ENCODE measurements around the gene SDCBP2.

DNA sequence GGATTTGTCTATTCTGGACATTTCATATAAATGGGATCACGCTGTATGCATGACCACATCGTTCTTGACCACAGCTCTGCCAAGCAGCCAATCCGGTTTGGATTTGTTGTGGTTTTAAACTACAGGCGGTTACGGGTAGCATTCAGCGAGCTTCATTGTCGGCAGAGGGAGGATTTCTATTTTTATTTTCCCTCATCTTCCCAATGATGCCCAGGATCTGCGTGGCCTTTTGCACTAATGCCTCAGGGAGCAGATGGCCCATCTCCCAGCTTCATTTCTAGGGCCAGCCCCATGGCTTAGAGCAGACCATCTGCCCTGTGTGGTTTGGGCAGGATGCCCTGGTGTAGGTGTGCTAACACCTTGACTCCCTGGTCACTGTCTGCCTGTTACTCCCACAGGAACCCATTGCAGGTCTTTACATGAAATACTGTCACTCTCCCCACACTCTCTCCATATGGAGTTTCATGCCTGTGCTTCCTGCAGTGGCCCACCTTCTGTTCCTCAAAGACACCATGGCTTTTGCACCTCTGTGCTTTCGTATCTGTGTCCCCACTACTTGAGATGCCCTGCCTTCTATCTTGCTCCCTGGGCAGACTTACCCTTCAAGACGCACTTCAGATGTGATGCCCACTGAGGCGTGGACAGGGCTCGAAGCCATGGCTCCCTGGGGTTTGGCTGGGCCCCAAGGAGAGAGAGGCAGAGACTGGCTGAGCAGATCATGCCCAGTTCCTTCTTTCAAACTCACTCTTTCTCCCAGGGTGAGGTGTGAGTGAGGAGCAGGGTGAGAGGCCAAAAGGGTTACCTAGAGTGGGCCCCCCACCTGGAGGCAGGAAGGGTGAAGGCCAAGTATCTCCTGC is 26.0 kb downstream of the SDCBP2 start:
- TF ChIP-seq, protein P1, sequence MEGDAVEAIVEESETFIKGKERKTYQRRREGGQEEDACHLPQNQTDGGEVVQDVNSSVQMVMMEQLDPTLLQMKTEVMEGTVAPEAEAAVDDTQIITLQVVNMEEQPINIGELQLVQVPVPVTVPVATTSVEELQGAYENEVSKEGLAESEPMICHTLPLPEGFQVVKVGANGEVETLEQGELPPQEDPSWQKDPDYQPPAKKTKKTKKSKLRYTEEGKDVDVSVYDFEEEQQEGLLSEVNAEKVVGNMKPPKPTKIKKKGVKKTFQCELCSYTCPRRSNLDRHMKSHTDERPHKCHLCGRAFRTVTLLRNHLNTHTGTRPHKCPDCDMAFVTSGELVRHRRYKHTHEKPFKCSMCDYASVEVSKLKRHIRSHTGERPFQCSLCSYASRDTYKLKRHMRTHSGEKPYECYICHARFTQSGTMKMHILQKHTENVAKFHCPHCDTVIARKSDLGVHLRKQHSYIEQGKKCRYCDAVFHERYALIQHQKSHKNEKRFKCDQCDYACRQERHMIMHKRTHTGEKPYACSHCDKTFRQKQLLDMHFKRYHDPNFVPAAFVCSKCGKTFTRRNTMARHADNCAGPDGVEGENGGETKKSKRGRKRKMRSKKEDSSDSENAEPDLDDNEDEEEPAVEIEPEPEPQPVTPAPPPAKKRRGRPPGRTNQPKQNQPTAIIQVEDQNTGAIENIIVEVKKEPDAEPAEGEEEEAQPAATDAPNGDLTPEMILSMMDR (IDR thresholded peaks at IDR 0.05), result no peak
- TF ChIP-seq POLR2A (IDR thresholded peaks at IDR 0.05), result no peak

Measured in heart left ventricle (tissue), 13 donors.